Skin epidermis (tissue), 12 donors: ENCODE measurements around the gene ASAP2.
A peak's percentile ranks its signal among the peaks of the same experiment; 100 is the strongest.
"Not testable (repeated sequence)": the region's sequence is repeated elsewhere in the genome, so short reads cannot be mapped to it uniquely, and the experiment has no call there.

Source experiments
- H3K27ac ChIP-seq, 21 experiments: fragments of 200-600 bp; sonication (generic) in 11 of 21; one replicate each; pipeline ENCODE4 v1.5.0; 2020; ENCODE audit warnings: mild to moderate bottlenecking in 3 of 21, inconsistent platforms in 2 of 21, moderate library complexity in 2 of 21
- H3K4me3 ChIP-seq, 7 experiments: fragments of 200-600 bp; sonication (generic) in 2 of 7; one replicate each; pipeline ENCODE4 v1.5.0; 2020; ENCODE audit warnings: inconsistent platforms in 2 of 7, mild to moderate bottlenecking in 2 of 7, moderate library complexity in 1 of 7

The ASAP2 gene

GRCh38 chr2:9207641-9208311, 1.2 kb downstream of the ASAP2 start:
- peak overlapping the region in 19 of 21 experiments; percentile 0 to 87 (median 72) for H3K27ac ChIP-seq
- peak overlapping the region; percentile 50 to 76 (median 63) for H3K4me3 ChIP-seq

- no peak overlapping the region for H3K4me3 ChIP-seq
Observed at GRCh38 chr2:9208875-9209274, 2.3 kb downstream of the ASAP2 start.

DNA sequence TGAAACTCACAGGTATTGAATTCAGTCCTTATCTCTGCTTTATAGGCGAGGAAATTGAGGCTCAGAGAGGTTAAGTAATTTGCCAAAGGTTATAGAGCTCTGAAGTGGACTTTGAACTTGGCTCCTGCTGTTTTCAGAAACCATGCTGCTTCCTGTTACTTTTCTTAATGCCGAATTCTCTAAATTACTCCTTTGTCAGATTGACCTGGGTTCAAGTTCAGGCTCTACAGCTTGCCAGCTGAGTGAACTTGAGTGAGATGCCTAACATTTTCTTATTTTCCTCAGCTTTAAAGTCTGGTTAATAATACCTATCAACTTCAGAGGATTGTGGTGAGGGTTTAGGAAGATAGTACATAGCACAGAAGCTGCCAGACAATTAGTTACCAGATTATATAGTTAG, 3.4 kb downstream of the ASAP2 start:
- peak overlapping the region in 1 of 21 experiments; percentile 9 for H3K27ac ChIP-seq
- H3K4me3 ChIP-seq = no peak overlapping the region

More at GRCh38 chr2:9208875-9209274, 2.3 kb downstream of the ASAP2 start:
- H3K27ac ChIP-seq = peak overlapping the region in 1 of 21 experiments; percentile 19

DNA sequence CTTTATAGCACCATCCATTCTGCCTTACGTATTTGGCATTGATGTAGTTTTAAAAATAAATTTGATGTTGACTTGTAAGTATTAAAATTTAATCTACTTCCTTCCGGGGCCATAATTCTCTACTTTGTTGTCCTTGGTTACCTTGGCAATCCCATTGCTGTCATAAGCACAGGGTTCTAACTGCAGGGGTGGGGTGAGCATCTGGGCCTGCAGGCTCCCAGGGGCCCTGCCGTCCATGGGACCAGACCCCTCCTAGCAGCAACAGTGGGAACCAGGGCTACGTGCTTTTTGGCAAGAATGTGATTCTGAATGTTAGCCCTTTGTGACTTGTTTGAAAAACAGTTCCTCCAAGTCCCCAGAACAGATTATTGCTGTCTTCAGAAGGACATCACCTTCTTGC, 4.9 kb downstream of the ASAP2 start:
- no peak overlapping the region for H3K4me3 ChIP-seq
- H3K27ac ChIP-seq = peak overlapping the region in 5 of 21 experiments; percentile 1 to 41 (median 16)

DNA sequence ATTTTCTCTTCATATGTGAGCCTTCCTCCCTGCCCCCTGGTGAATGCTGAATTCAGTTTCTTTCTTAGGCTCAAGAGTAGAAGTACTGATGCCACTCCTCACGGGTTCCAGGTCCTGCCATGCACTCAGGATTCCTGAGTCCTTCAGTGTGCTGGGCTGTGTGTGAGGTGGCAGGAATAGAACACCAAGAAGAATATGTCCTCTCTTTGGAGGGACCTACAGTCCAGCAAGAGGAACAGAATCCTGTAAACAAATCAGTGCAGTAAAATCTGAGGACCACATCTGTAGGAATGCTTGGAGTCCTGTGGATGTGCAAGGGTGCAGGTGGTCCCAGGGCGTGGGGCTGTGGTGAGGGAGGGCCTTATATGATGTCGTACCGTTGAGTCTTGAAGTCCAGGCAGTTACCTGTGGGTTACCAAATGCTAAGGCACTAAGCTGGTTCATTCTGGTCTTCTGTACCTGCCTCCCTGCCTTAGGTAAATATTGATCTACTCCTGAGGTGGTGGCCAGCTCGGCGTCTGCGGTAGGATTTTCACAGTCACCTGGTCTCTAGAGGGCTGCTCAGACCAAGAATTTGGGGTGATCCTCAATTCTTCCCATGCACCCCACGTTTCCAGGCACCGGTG, 5.5 kb downstream of the ASAP2 start:
- Histone ChIP-seq H3K27ac (peak overlapping the region in 7 of 21 experiments; percentile 3 to 72 (median 41)), H3K4me3 (no peak overlapping the region)

GRCh38 chr2:9212661-9213411, 6.2 kb downstream of the ASAP2 start:
- Histone ChIP-seq H3K27ac (peak overlapping the region in 8 of 21 experiments; percentile 29 to 72 (median 56)), H3K4me3 (no peak overlapping the region)

GRCh38 chr2:9213477-9214051, 7.0 kb downstream of the ASAP2 start:
- peak overlapping the region in 7 of 21 experiments; percentile 29 to 69 (median 55) for H3K27ac ChIP-seq
- H3K4me3 ChIP-seq = no peak overlapping the region

DNA sequence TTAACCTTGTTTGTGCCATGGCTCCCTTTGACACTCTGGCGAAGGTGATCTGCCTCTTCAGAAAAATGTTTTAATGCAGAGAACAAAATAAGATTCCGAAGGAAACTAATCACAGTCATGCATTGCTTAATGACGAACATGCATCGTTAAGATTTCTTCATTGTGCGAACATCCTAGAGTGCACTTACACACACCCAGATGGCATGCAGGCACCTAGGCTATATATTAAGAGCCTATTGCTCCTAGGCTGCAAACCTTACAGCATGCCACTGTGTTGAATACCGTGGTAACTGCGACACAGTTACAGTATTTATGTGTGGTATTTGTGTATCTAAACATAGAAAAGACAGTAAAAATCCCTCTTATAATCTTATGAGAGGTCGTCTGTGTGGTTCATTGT, 8.3 kb downstream of the ASAP2 start:
- H3K27ac ChIP-seq = no peak overlapping the region

DNA sequence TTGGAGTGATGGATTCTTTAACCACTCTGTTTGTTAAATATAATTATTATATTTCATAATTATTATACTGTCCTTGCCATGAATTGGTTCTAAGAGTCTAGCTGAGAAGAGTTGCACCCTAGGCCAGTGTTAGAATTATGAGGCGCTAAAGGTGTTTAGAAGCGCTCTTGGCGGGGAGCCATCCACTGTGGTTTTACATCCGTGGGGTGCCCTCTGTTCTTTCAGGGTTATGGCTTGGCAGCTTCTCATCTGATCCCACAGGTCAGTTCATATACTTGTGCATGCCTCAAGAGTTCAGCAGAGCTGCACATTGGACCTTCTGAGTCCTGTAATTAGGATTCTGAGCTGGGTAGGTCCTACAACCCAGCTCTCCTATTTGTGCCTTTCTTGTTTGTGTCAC, 9.1 kb downstream of the ASAP2 start:
- Histone ChIP-seq H3K4me3 (no peak overlapping the region), H3K27ac (peak overlapping the region in 1 of 21 experiments; percentile 4)

More for the DNA sequence above, 8.3 kb downstream of the ASAP2 start:
- H3K4me3 ChIP-seq = no peak overlapping the region

DNA sequence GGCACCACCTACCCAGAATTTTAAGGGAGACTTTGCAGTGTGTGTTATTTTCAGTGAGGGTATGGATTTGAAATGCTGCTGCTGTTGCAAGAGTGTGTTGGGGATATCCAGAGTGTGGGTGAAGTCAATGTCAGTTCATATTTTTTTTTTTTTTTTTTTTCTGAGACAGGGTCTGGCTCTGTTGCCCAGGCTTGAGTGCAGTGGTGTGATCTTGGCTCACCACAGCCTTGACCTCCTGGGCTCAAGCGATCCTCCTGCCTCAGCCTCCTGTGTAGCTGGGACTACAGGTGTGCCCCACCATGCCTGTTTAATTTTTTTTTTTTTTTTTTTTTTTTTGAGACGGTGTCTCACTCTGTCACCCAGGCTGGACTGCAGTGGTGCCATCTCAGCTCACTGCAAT, 9.5 kb downstream of the ASAP2 start:
- peak overlapping the region in 1 of 21 experiments; percentile 4 for H3K27ac ChIP-seq
- not testable (repeated sequence) for H3K4me3 ChIP-seq

DNA sequence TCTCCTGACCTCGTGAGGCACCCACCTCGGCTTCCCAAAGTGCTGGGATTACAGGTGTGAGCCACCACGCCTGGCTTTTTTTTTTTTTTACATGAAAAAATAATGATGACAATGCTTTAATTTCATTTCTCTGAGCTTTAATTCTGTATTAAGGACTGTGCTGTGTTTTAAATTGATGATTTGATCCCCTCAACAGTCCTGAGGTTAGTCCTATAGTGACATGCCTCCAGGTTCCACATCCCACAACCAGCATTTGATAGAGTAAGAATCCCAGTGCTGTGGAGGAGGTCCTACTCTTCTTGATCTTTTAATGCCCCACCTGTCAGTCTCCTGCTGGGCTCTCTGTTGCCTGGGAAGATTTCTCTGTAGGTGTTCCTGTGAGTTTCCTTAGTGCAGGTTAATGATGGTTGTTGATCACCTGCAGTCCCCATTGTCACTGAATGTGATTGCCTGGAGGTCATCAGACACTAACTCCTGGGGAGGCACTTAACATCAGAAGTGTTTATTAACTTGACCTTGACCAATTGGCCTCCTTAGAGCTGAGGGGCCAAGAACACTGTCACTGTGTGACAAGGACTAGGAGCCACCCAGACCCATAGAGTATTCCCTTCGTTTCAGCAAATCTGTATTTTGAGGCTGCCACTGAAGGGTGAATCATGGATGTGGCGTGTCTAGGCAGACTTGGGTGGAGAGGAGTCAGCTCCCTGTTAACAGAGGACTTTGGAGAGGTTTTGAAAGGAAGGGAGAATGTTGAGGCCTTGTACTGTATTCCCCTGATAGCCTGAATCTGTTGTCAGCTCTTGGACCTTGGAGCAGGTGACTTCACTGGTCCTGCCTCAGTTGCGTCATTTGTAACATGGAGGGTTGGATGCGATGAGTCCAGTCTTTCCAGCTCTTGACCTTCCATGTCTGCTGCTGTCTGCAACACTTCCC, 11.5 kb downstream of the ASAP2 start:
- Histone ChIP-seq H3K27ac (peak overlapping the region in 5 of 21 experiments; percentile 5 to 60 (median 20)), H3K4me3 (no peak overlapping the region)

DNA sequence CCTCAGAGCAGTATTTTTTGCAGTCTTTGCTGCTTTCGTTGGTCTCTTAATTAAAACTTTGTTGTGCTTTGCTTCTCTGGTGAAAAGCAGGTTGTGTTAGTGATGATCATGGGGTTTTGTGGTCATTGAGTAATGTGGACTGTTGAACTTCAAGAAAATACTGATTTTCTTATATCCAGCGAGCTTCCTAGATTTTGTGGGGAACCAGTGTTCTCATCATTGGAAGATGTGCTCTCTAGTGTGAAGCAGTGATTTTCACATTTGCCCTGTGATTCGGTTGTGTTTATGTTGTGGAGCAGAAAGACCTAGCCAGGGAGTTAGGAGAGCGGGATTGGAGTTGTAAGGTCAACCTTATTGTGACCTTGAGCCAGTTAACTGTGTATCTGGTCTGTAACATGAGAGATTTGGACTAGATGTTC, 12.4 kb downstream of the ASAP2 start:
- peak overlapping the region in 3 of 21 experiments; percentile 14 to 49 (median 20) for H3K27ac ChIP-seq

DNA sequence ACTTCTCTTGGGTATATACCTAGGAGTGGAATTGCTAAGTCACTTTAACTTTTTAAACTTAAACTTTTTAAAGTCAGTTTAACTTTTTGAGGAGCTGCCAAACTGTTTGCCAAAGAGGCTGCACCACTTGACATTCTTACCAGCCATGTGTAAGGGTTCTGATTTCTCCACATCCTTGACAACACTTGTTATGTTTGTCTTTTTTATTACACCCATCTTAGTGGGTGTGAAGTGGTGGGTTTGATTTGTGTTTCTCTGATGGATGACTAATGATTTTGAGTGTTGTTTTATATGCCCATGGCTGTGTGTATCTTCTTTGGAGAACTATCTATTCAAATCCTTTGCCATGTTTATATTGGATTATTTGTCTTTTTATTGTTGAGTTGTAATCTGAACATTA, 13.6 kb downstream of the ASAP2 start:
- no peak overlapping the region for H3K4me3 ChIP-seq
- H3K27ac ChIP-seq = no peak overlapping the region

More for the DNA sequence above, 12.4 kb downstream of the ASAP2 start:
- H3K4me3 ChIP-seq = no peak overlapping the region

GRCh38 chr2:9221223-9221622, 14.6 kb downstream of the ASAP2 start:
- H3K27ac ChIP-seq = no peak overlapping the region
- no peak overlapping the region for H3K4me3 ChIP-seq

- no peak overlapping the region for H3K4me3 ChIP-seq
- H3K27ac ChIP-seq = peak overlapping the region in 2 of 21 experiments; percentile 29 to 45
Observed at GRCh38 chr2:9222239-9222892, 15.8 kb downstream of the ASAP2 start.

DNA sequence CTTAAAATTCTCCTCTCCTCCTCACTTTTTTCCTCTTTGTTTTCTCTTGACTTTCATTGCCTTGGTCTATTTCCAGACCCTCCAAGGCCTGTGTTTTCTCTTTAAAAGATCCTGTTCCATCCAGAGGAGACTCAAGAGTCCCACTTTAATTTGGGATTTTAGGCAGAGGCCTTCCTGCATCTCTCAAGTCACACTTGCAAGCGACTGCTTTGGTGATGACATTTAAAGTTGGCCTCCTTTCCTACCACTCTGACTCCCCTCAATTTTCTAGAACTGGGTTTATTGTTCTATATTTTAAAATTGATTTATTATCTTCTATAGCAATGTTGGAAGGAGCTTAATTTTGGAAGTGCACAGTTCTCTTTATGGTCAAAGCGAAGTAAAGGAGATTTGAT, 16.3 kb downstream of the ASAP2 start:
- Histone ChIP-seq H3K4me3 (no peak overlapping the region), H3K27ac (peak overlapping the region in 2 of 21 experiments; percentile 29 to 45)

DNA sequence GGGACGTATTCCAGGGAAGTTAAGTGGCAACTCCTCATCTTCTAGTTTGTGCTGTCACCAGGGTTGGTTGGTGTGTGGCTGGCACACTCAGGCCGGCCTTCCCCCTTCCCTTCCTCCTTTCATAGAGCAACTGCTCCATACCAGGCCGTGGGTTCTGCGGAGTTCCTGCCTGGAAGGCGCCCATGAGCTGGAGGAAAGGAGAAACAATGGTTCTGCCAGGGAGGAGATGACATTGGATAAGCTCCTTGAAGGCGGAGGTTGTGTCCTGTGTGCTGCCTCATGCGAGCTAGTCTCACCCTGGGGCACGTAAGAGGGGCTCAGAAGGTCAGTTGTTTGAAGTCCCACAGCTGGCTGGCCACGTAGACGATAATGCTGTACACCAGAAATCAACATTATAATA, 19.2 kb downstream of the ASAP2 start:
- Histone ChIP-seq H3K4me3 (no peak overlapping the region), H3K27ac (peak overlapping the region in 2 of 21 experiments; percentile 18 to 41)
